ENCODE data around the gene SH3GL2.

Gene SH3GL2

DNA sequence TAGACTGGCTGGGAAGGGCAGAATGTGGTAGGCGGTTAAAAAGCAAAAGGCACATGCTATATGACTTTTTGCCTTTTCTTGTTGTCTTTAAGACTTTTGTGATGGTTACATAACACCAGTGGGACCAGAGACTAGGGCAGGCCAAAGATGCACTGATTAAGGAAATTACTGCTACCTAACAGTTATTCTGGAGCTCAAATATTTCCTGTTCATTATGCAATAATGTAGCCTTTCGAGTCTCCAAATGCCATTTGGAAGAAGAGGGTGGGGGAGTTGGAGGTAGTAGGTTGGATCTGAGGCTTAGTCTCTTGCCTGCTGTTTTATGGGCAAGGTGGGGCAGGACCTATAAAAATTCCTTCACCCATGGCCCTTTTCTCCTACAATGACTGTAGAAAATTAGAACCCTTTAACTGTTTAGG lies 51.7 kb downstream of the SH3GL2 start:
- peak; percentile 81 for DNase-seq (ENCODE audit: extremely low read depth, low read depth)
- no peak overlapping the region for H3K4me3 ChIP-seq (replicated peaks; ENCODE audit: low read depth, low read length)
- TF ChIP-seq CTCF (IDR thresholded peaks at IDR 0.05; ENCODE audit: low read depth, low read length, missing control alignments), result no peak

- DNase-seq (ENCODE audit: extremely low read depth, low read depth), result no peak
- H3K4me3 ChIP-seq (replicated peaks; ENCODE audit: low read depth, low read length), result no peak overlapping the region
- no peak for TF ChIP-seq CTCF (IDR thresholded peaks at IDR 0.05; ENCODE audit: low read depth, low read length, missing control alignments)
These were observed 52.5 kb downstream of the SH3GL2 start for GRCh38 chr9:17631396-17631795.

DNA sequence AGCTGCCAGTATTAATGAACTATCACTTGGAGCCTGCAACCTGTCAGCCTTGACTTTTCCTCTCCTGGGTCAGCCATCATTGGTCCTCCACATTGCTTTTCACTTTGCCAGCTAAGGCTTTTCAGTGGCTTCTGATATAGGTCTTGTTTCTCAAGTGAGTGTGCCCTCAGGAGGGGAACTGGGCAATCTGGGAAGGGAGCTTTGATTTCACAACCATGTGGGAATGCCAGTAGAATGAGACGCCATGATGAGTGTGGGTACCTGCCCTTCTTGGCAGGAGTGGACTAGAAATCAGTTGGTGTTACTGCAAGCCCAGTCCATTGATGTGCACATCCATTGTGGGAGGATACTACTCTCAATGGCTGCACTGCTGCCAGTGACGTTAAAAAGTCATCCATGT lies 54.1 kb downstream of the SH3GL2 start:
- TF ChIP-seq CTCF (IDR thresholded peaks at IDR 0.05; ENCODE audit: low read depth, low read length, missing control alignments), result no peak
- no peak overlapping the region for H3K4me3 ChIP-seq (replicated peaks; ENCODE audit: low read depth, low read length)
- DNase-seq (ENCODE audit: extremely low read depth, low read depth), result no peak

DNA sequence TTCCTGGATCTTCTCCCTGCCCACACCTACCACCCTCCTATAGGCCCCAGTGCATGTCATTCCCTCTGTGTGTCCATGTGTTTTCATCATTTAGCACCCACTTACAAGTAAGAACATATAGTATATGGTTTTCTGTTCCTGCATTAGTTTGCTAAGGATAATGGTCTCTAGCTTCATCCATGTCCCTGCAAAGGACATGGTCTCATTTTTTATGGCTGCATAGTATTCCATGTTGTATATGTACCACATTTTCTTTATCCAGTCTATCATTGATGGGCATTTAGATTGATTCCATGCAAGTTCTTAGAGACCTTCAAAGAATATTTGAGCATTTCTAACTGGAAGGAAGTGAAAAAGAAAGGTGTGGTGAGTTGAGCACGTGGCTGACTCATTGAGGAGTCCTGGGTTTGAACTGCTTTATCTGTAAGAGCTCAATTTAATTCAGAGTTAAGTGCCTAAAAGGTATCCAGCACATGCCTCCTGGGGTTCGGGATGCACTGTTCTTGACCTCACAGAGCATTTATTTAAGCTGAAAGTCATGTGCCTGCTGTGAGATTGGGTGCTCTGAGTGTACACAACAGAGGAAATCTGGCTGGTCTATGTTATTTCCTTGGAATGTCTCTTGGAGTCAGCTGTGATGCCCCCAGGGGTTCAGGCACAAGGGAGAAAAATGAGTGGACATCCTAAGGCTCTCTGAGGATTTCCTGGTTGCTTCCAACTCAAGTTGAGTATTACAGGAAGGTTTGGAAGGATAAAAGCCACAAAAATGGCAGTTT lies 56.4 kb downstream of the SH3GL2 start:
- TF ChIP-seq CTCF (IDR thresholded peaks at IDR 0.05; ENCODE audit: low read depth, low read length, missing control alignments), result no peak
- no peak for DNase-seq (ENCODE audit: extremely low read depth, low read depth)
- no peak overlapping the region for H3K4me3 ChIP-seq (replicated peaks; ENCODE audit: low read depth, low read length)

DNA sequence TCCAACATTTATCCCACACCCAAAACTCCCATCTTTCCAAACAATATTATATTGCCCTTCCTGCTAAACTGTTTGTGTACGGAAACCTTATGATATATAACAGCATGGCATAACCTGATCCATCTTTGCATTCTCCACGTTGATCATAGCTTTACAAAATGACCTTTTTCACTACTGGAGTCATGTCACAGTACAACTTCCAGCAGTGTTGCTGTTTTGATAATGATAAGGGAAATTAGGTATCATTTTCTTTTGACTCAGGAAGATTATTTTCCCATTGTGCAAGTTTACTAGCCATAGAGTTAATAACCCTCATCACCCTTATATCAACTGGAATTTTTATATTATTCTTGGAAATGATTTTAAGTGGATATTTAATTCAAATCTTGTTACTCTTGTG lies 57.5 kb downstream of the SH3GL2 start:
- no peak overlapping the region for H3K4me3 ChIP-seq (replicated peaks; ENCODE audit: low read depth, low read length)
- no peak for TF ChIP-seq CTCF (IDR thresholded peaks at IDR 0.05; ENCODE audit: low read depth, low read length, missing control alignments)
- no peak for DNase-seq (ENCODE audit: extremely low read depth, low read depth)

GRCh38 chr9:17636821-17637220 lies 58.0 kb downstream of the SH3GL2 start:
- TF ChIP-seq CTCF (IDR thresholded peaks at IDR 0.05; ENCODE audit: low read depth, low read length, missing control alignments), result no peak
- no peak overlapping the region for H3K4me3 ChIP-seq (replicated peaks; ENCODE audit: low read depth, low read length)
- DNase-seq (ENCODE audit: extremely low read depth, low read depth), result no peak

DNA sequence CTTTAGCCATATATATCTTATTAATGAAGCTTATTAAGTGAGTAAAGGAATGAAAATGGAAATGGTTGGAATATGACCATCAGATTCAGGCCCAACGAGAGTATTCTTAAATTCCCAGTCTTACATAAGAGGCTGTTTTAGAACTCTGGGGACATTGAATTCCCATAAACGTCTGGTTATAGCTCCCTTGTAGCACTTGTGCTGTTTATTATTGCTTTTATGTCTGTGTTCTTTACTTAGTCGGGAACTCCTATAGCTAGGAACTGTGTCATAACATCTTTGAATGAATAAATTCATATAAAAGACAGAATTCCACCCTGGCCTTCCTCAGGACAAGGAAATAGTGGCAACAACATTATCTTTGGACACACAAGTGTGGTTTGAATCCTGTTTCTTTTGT lies 58.4 kb downstream of the SH3GL2 start:
- TF ChIP-seq CTCF (IDR thresholded peaks at IDR 0.05; ENCODE audit: low read depth, low read length, missing control alignments), result no peak
- no peak for DNase-seq (ENCODE audit: extremely low read depth, low read depth)
- H3K4me3 ChIP-seq (replicated peaks; ENCODE audit: low read depth, low read length), result no peak overlapping the region

All from HFF-Myc (cell line).